Erythroblast (primary cell): ENCODE results near the gene TCP11L1.

Experiments used
- GATA1 ChIP-seq: IDR thresholded peaks from 2 replicates; pipeline ENCODE4 v1.6.1; 2011; ENCODE audit warnings: low read depth, mild to moderate bottlenecking, control low read depth, low read length, moderate library complexity
- POLR2A ChIP-seq: IDR thresholded peaks from 2 replicates; pipeline ENCODE4 v1.6.1; 2011; ENCODE audit warnings: mild to moderate bottlenecking, low read length

- TF ChIP-seq POLR2A (no peak), GATA1 (no peak)
Observed at GRCh38 chr11:33063326-33063881, 24.0 kb downstream of the TCP11L1 start.
